ENCODE measurements around the gene FGF10.

Gene FGF10

GRCh38 chr5:44389090-44389822 is at the start of gene FGF10:
Gene FGF10, minus strand, starts transcription at chr5:44389420. Its CDS starts 738 bp downstream, at chr5:44388682.
- DNase-seq (ENCODE audit: low read depth, low spot score) = no peak

- DNase-seq (ENCODE audit: low read depth, low spot score) = no peak
Measured at GRCh38 chr5:44426944-44427343, 37.7 kb upstream of the FGF10 start.

- no peak for DNase-seq (ENCODE audit: low read depth, low spot score)
Measured at GRCh38 chr5:44412286-44412685, 23.1 kb upstream of the FGF10 start.

DNA sequence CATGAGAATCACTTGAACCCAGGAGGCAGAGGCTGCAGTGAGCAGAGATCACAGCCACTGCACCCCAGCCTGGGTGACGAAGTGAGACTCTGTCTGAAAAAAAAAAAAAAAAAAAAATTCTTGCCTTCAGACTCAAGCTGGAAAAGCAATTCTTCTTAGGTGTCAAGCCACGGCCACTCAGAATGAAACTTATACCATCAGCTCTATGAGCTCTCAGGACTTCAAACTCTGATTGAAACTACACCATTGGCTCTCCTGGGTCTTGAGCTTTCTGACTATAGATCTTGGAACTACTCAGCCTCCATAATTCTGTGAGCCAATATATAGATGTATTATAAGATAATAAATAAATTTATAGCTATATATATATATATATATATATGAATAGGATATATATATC is 12.9 kb upstream of the FGF10 start:
- DNase-seq (ENCODE audit: low read depth, low spot score) = no peak

- DNase-seq (ENCODE audit: low read depth, low spot score) = no peak
Measured at GRCh38 chr5:44401611-44402010, 12.4 kb upstream of the FGF10 start.

DNA sequence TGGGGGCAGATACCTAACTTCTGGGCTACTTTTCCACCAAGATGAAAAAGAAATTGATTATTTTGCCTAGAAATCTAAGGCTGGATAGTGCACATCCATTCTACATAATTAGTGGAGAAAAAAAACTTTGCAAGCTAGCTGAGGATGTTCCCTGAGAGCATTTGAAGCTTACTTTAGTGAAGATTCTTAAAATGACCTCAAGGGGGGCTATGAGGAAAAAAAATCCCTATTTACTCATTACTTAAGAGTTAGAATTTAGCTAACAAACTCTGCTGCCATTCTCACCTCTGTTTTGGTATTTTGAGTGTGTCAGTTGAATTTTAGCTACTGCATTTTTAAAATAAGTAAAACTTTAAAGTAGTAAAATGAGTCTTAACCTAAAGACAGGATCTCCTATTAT is 9.2 kb upstream of the FGF10 start:
- no peak for DNase-seq (ENCODE audit: low read depth, low spot score)

DNA sequence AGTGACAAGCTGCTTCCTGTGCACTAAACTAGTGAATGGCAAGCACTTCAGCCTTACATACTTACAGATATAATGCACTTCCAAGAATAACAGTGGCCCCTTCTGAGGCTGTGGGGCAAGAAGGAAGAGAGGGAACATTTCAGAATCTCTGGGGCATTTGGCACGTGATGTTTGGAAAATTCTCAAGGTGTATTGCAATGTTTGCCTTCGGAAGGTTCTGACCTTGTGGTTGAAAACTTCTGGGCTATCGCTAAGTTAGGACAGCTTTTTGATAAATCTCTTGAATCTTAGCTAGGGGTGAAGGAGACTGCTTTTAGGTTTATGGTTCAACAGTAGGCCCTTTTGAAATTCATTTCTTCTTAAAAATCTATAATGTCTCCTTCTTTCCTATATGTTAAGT is 7.1 kb upstream of the FGF10 start:
- DNase-seq (ENCODE audit: low read depth, low spot score) = no peak

GRCh38 chr5:44390351-44390750 is 1.1 kb upstream of the FGF10 start:
- DNase-seq (ENCODE audit: low read depth, low spot score) = no peak

DNA sequence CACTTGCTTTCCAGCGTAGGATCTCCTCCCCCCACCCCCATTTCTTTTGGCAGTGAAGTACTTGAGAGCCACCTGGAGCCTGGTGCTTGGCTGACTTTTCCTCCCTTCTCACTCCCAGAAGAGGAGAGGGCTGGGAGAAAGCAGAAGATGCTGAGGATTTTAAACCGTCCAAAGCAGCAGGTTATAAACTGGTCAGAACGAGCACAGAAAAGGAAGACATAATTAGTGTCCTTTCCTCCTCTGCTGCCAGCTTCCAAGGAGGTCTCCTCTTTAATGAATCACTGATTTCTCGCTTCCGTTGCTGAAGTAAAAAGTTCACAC is 563 bp upstream of the FGF10 start:
- no peak for DNase-seq (ENCODE audit: low read depth, low spot score)

- DNase-seq (ENCODE audit: low read depth, low spot score) = no peak
Measured at GRCh38 chr5:44388321-44389089, 715 bp downstream of the FGF10 start.

DNA sequence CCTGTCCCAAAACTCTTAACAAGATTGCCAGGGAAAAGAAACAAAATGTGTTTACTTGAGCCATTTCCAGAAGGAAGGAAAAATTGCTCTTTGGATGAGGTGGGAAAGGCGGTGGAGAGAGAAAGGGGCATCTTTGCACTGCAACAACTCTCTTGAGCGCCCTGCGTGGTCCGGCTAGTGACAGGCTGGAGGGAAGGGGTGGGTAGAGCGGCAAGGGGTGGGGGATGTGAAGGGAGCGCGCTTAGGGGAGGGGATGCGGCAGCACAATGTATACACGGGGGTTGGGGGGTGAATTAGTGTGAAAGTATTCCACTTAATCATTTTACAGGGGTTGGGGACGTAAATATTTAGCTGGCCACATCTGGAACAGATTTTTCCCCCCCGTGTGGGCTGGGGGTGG is 1.3 kb downstream of the FGF10 start:
- no peak for DNase-seq (ENCODE audit: low read depth, low spot score)

DNA sequence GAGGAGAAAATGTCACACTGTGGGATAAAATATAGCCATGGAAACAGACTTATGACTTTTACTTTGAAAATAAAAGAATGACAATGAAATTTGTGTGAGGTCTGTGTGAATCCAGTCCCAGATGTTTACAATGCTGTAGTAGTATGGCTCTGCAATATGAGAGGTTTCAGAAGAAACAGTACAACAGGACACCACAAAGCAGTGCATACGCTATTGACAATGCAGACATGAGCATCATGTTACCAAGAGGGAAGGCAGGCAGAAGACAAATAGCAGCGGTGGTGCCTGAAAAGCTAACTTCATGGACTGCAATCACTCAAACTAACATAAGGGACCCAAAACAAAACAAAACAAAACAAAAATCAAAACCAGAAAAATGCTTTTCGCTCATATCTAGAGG is 1.8 kb downstream of the FGF10 start:
- DNase-seq (ENCODE audit: low read depth, low spot score) = no peak

GRCh38 chr5:44385291-44385900 is 3.8 kb downstream of the FGF10 start:
- no peak for DNase-seq (ENCODE audit: low read depth, low spot score)

GRCh38 chr5:44384816-44385215 is 4.4 kb downstream of the FGF10 start:
- DNase-seq (ENCODE audit: low read depth, low spot score) = no peak

GRCh38 chr5:44382894-44383293 is 6.3 kb downstream of the FGF10 start:
- no peak for DNase-seq (ENCODE audit: low read depth, low spot score)

GRCh38 chr5:44377057-44377456 is 12.2 kb downstream of the FGF10 start:
- DNase-seq (ENCODE audit: low read depth, low spot score) = no peak

DNA sequence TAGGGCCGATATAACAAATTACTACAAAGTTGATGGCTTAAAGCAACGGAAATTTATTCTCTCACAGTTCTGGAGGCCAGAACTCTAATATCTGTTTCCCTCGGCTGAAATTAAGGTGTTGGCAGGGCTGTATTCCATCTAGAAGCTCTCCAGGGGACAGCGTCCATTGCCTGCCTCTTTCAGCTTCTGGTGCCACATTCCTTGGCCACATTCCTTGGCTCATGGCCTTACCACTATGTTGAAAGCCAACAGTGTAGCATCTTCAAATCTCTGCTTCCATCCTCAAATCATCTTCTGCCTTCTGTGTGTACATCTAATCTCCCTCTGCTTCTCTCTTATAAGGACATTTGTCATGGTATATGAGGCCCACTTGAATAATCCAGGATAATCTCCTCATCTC is 17.2 kb downstream of the FGF10 start:
- DNase-seq (ENCODE audit: low read depth, low spot score) = no peak

DNA sequence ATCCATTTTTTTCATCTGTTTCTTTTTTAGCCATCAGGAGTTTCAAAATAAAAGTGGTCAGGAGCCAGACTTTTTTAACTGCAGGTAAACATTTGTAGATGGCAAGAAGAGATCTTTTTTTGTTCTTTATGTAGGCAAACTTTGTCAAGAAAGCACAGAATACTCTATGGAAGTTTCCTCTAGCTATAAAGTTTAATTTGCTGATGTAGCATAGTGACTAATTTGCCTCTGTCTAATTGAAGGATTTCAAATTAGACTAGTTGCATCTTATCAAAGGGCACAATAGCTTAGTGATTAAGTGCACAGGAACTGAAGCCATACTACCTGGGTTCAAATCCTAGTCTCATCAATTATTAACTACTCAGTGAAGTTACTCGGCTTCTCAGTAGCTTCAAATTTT is 22.0 kb downstream of the FGF10 start:
- no peak for DNase-seq (ENCODE audit: low read depth, low spot score)

DNA sequence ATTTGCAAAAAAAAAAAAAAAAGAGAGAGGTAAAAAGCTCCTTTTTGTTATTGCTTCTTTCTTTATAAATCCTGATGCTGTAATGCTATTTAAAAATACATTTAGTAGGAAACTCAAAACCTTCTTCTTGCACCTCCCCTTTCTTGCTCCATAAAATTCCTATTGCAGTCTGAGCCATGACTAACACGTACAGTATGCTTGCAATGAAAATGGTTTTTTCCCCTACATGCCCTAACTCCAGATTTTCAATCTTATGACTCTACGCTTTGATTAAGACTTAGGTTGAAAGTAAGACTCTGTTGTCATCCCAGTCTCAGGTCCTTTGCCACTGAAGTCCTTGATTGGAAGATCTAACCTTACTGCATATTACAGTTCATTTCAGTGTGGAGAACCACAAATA is 23.9 kb downstream of the FGF10 start:
- DNase-seq (ENCODE audit: low read depth, low spot score) = no peak

DNA sequence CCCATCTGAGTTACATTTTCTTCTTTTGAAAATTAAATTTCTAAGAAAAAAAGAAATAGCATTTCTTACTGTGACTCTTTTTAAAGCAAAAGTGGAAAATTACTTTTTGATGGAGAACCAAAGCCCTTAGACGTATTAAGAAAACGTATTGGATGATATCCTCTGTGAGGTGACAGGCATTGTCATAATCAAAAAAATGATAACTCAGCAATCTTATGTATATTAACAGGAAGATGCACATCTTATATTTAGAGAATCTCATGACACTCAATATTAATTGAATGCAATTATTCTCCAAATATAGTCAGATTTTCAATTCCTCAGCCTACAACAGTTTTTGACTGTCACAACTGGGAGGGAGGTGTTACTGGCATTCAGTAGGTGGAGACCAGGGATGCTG is 25.1 kb downstream of the FGF10 start:
- no peak for DNase-seq (ENCODE audit: low read depth, low spot score)

- DNase-seq (ENCODE audit: low read depth, low spot score) = no peak
Measured at GRCh38 chr5:44361342-44362001, 27.7 kb downstream of the FGF10 start.

DNA sequence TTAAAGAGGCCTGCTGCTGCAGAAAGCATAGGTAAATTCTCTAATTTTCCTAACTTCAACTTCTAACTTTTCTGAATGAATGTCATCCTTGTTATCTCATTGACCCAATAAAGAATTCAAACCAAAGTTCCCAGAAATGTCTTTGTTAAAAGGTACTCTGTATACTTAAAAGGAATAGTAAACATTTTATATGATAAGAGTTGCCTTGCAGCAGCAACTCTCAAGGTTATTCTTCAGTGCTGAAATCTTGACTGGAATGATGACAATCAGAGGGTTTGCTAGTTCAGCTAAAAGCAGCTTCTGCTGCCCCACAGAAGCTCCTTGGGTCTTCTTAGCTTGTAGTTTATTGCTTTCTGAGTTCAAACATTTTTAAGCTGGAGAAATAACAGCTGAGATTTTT is 28.3 kb downstream of the FGF10 start:
- no peak for DNase-seq (ENCODE audit: low read depth, low spot score)

- DNase-seq (ENCODE audit: low read depth, low spot score) = no peak
Measured at GRCh38 chr5:44358421-44358820, 30.8 kb downstream of the FGF10 start.

Measured in brain pericyte (primary cell).